Measurements from ENCODE around the gene RBKS. TPM values are rescaled to one million over a fixed set of nuclear protein-coding genes. Genes with fewer than 3 reads are reported as not detected.
A peak's percentile ranks its signal among the peaks of the same experiment; 100 is the strongest.
"Not testable (repeated sequence)": the region's sequence is repeated elsewhere in the genome, so short reads cannot be mapped to it uniquely, and the experiment has no call there.

The RBKS gene
- total RNA-seq, 4 donors from 2014 or later = 1.6 to 5.4 (median 3.3) TPM

GRCh38 chr2:27885234-27885633 lies 5.0 kb downstream of the RBKS start:
- no peaks in the 10 kb centered on the region for H3K4me1 ChIP-seq
- intact Hi-C loops (cut with DNase I; ENCODE audit: low total_unique reads) = no loop called here
- H3K4me3 ChIP-seq = no peak overlapping the region
- no peaks in the 10 kb centered on the region for H3K36me3 ChIP-seq
- no peaks in the 10 kb centered on the region for H3K27me3 ChIP-seq
- H3K9me3 ChIP-seq = no peaks in the 10 kb centered on the region
- no peak for DNase-seq
- TF ChIP-seq CTCF (IDR thresholded peaks at IDR 0.05) = no peak
- no peak for TF ChIP-seq POLR2A (IDR thresholded peaks at IDR 0.05)
- peak overlapping the region in 1 of 2 donors; percentile 9 for H3K27ac ChIP-seq

- intact Hi-C loops (cut with DNase I; ENCODE audit: low total_unique reads) = no loop called here
- TF ChIP-seq CTCF (IDR thresholded peaks at IDR 0.05) (no peak), POLR2A (IDR thresholded peaks at IDR 0.05) (no peak)
- H3K27me3 ChIP-seq = no peaks in the 10 kb centered on the region
- no peaks in the 10 kb centered on the region for H3K9me3 ChIP-seq
- no peak for DNase-seq
- H3K4me1 ChIP-seq = no peaks in the 10 kb centered on the region
- no peaks in the 10 kb centered on the region for H3K36me3 ChIP-seq
- H3K4me3 ChIP-seq = no peak overlapping the region
- no peak overlapping the region for H3K27ac ChIP-seq
Measured at GRCh38 chr2:27884601-27885000, 5.6 kb downstream of the RBKS start.

GRCh38 chr2:27882584-27882922 lies 7.6 kb downstream of the RBKS start:
- H3K4me3 ChIP-seq; H3K4me1 ChIP-seq; H3K27me3 ChIP-seq; H3K27ac ChIP-seq; H3K36me3 ChIP-seq; intact Hi-C loops (cut with DNase I; ENCODE audit: low total_unique reads); DNase-seq; H3K9me3 ChIP-seq: not testable (repeated sequence)

GRCh38 chr2:27881815-27882583 lies 8.2 kb downstream of the RBKS start:
- H3K27me3 ChIP-seq; intact Hi-C loops (cut with DNase I; ENCODE audit: low total_unique reads); DNase-seq: not testable (repeated sequence)

GRCh38 chr2:27878825-27879224 lies 11.4 kb downstream of the RBKS start:
- H3K27ac ChIP-seq = no peak overlapping the region
- H3K36me3 ChIP-seq = no peaks in the 10 kb centered on the region
- peaks cover 0 to 3% of the 10 kb centered on the region in 2 donors for H3K9me3 ChIP-seq
- no peak for TF ChIP-seq CTCF (IDR thresholded peaks at IDR 0.05)
- no peak for TF ChIP-seq POLR2A (IDR thresholded peaks at IDR 0.05)
- H3K4me1 ChIP-seq = no peaks in the 10 kb centered on the region
- intact Hi-C loops (cut with DNase I; ENCODE audit: low total_unique reads) = no loop called here
- no peaks in the 10 kb centered on the region for H3K27me3 ChIP-seq
- no peak overlapping the region for H3K4me3 ChIP-seq
- DNase-seq = no peak

More at GRCh38 chr2:27881815-27882583, 8.2 kb downstream of the RBKS start:
- not testable (repeated sequence) for H3K9me3 ChIP-seq, H3K36me3 ChIP-seq, H3K4me3 ChIP-seq, H3K4me1 ChIP-seq, H3K27ac ChIP-seq

GRCh38 chr2:27875089-27875881 lies 14.9 kb downstream of the RBKS start:
- peaks cover 0 to 3% of the 10 kb centered on the region in 2 donors for H3K9me3 ChIP-seq
- no peaks in the 10 kb centered on the region for H3K27me3 ChIP-seq
- intact Hi-C loops (cut with DNase I; ENCODE audit: low total_unique reads) = no loop called here
- TF ChIP-seq POLR2A (IDR thresholded peaks at IDR 0.05) = no peak
- TF ChIP-seq CTCF (IDR thresholded peaks at IDR 0.05) = no peak
- no peak for DNase-seq
- no peaks in the 10 kb centered on the region for H3K4me1 ChIP-seq
- no peak overlapping the region for H3K4me3 ChIP-seq
- H3K36me3 ChIP-seq = no peaks in the 10 kb centered on the region
- no peak overlapping the region for H3K27ac ChIP-seq
